Brain microvascular endothelial cell (primary cell): ENCODE data around the gene ZNF18.
"Not testable (repeated sequence)": the region's sequence is repeated elsewhere in the genome, so short reads cannot be mapped to it uniquely, and the experiment has no call there.

Source experiments
- DNase-seq: peaks from one replicate; pipeline ENCODE4 v3.0.0-alpha.2; 2020
- H3K27ac ChIP-seq: fragments of 250-450 bp; sonication (Bioruptor Pico); 2 replicates; pipeline ENCODE4 v1.5.1; 2020; ENCODE audit warnings: mild to moderate bottlenecking, moderate library complexity
- H3K27me3 ChIP-seq: fragments of 250-450 bp; sonication (Bioruptor Pico); replicated peaks from 2 replicates; pipeline ENCODE4 v1.5.1; 2020; ENCODE audit warnings: mild to moderate bottlenecking
- H3K36me3 ChIP-seq: fragments of 250-450 bp; sonication (Bioruptor Pico); replicated peaks from 2 replicates; pipeline ENCODE4 v1.5.1; 2020; ENCODE audit warnings: mild to moderate bottlenecking
- H3K4me3 ChIP-seq: 2 replicates; pipeline ENCODE4 v1.5.1; 2011; ENCODE audit warnings: low read depth, mild to moderate bottlenecking, control low read depth, low read length, moderate library complexity
- CTCF ChIP-seq: IDR thresholded peaks from 2 replicates; pipeline ENCODE4 v1.5.1; 2011; ENCODE audit warnings: low read depth, mild to moderate bottlenecking, moderate library complexity, low read length, control low read depth, inconsistent platforms; ENCODE audit errors: missing control alignments
- in situ Hi-C: cut with HindIII; loops from 2 replicates; pipeline ENCODE4 v1.10.0; 2017; ENCODE audit warnings: low sequenced_read_pairs, low pct_ligation_motif_present

Gene ZNF18

GRCh38 chr17:11944587-11944986 lies 52.7 kb downstream of the ZNF18 start:
- no peak for DNase-seq
- in situ Hi-C loops, result no loop called here
- no peak for TF ChIP-seq CTCF
- no peak overlapping the region for H3K4me3 ChIP-seq
- no peak overlapping the region for H3K27ac ChIP-seq
- no peaks in the 10 kb centered on the region for H3K36me3 ChIP-seq
- H3K27me3 ChIP-seq, result no peaks in the 10 kb centered on the region

GRCh38 chr17:11943759-11944347 lies 53.4 kb downstream of the ZNF18 start:
- no peak for TF ChIP-seq CTCF
- no peak for DNase-seq
- no peak overlapping the region for H3K4me3 ChIP-seq
- no peaks in the 10 kb centered on the region for H3K27me3 ChIP-seq
- no peaks in the 10 kb centered on the region for H3K36me3 ChIP-seq
- H3K27ac ChIP-seq, result no peak overlapping the region
- in situ Hi-C loops, result no loop called here

- in situ Hi-C loops, H3K36me3 ChIP-seq, DNase-seq, H3K27ac ChIP-seq, H3K27me3 ChIP-seq, H3K4me3 ChIP-seq: not testable (repeated sequence)
These were observed 54.2 kb downstream of the ZNF18 start for GRCh38 chr17:11943086-11943485.

- H3K36me3 ChIP-seq, result no peaks in the 10 kb centered on the region
- TF ChIP-seq CTCF, result no peak
- no peak overlapping the region for H3K27ac ChIP-seq
- no peak for DNase-seq
- in situ Hi-C loops, result no loop called here
- H3K4me3 ChIP-seq, result no peak overlapping the region
- H3K27me3 ChIP-seq, result no peaks in the 10 kb centered on the region
These were observed 56.4 kb downstream of the ZNF18 start for GRCh38 chr17:11940904-11941303.

- in situ Hi-C loops, result no loop called here
- no peak overlapping the region for H3K27ac ChIP-seq
- TF ChIP-seq CTCF, result peak; percentile 70
- no peaks in the 10 kb centered on the region for H3K36me3 ChIP-seq
- no peak overlapping the region for H3K4me3 ChIP-seq
- peak; percentile 18 for DNase-seq
- H3K27me3 ChIP-seq, result no peaks in the 10 kb centered on the region
These were observed 61.4 kb downstream of the ZNF18 start for GRCh38 chr17:11935734-11936406.

GRCh38 chr17:11932337-11932898 lies 64.9 kb downstream of the ZNF18 start:
- in situ Hi-C loops, result no loop called here
- H3K27ac ChIP-seq, result no peak overlapping the region
- no peak for TF ChIP-seq CTCF
- no peaks in the 10 kb centered on the region for H3K27me3 ChIP-seq
- no peak for DNase-seq
- H3K36me3 ChIP-seq, result no peaks in the 10 kb centered on the region
- H3K4me3 ChIP-seq, result no peak overlapping the region
